Lower lobe of right lung (tissue), 2 donors: ENCODE results near the gene THTPA. TPM values are rescaled to one million over a fixed set of nuclear protein-coding genes. Genes with fewer than 3 reads are reported as not detected.
"Not testable (repeated sequence)": the region's sequence is repeated elsewhere in the genome, so short reads cannot be mapped to it uniquely, and the experiment has no call there.

ENCODE experiments used
- ATAC-seq, 2 donors: fragments of 200-7000 bp; cut with Tn5 transposase; one replicate each; pipeline ENCODE4 v1.9.1; 2020 to 2022; ENCODE audit warnings: mild to moderate bottlenecking in 2 of 2, moderate library complexity in 2 of 2
- DNase-seq: peaks from one replicate; pipeline ENCODE4 v3.0.0-alpha.2; 2020
- H3K27ac ChIP-seq: fragments of 200-600 bp; one replicate; pipeline ENCODE4 v1.8.0; 2022
- H3K27me3 ChIP-seq: fragments of 200-600 bp; one replicate; pipeline ENCODE4 v1.8.0; 2022; ENCODE audit warnings: low read depth
- H3K36me3 ChIP-seq: fragments of 200-600 bp; one replicate; pipeline ENCODE4 v1.8.0; 2022; ENCODE audit warnings: mild to moderate bottlenecking
- H3K4me1 ChIP-seq: fragments of 200-600 bp; one replicate; pipeline ENCODE4 v1.8.0; 2022
- H3K4me3 ChIP-seq: fragments of 200-600 bp; one replicate; pipeline ENCODE4 v1.8.0; 2022; ENCODE audit warnings: mild to moderate bottlenecking
- H3K9me3 ChIP-seq: fragments of 200-600 bp; one replicate; pipeline ENCODE4 v1.8.0; 2022
- CTCF ChIP-seq: fragments of 200-600 bp; IDR thresholded peaks from one replicate; pipeline ENCODE4 v1.8.0; 2022; ENCODE audit warnings: antibody characterized with exemption, mild to moderate bottlenecking
- intact Hi-C: fragments of 100-400 bp; cut with DNase I; formaldehyde crosslinking; loops from one replicate; pipeline ENCODE4 v1.11.0; 2022
- total RNA-seq: library from RNA; stranded (reverse); fragmentation: NEBNext Ultra II Directional; extraction: Animal tissue kit (Norgen Biotek cat#: 25700); gene quantifications from one replicate; pipeline ENCODE4 v1.2.1, GENCODE V29; 2021
- donor health status: DM: no; HTN: yes; CAD: no; lungs with severe emphysema.

THTPA gene
- total RNA-seq, 1 donor from 2014 or later: 19.1 TPM

DNA sequence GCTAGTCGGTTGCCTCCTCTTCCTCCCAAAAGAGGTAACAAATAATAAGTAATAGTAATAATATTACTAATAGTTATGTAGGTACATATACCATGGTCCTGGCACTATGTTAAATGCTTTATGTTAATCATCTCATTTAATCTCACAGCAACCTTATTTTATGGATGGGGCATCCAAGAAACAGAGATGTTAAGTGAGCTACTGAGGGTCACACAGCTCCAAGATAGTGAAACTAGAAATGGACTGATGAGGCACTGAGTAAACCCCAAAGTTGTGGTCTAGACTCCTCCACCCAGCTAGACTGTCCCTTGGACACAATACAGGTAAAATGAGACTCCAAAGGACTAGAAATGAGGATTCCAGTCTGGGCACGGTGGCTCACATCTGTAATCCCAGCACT is 19.6 kb upstream of the THTPA start:
- Histone ChIP-seq H3K4me1 (no peaks in the 10 kb centered on the region), H3K4me3 (no peak overlapping the region), H3K9me3 (no peaks in the 10 kb centered on the region), H3K36me3 (no peaks in the 10 kb centered on the region), H3K27me3 (no peaks in the 10 kb centered on the region), H3K27ac (no peak overlapping the region)
- intact Hi-C loops: no loop called here
- no peak for DNase-seq
- no peak for TF ChIP-seq CTCF
- no peak for ATAC-seq

GRCh38 chr14:23536906-23537305 is 19.2 kb upstream of the THTPA start:
- intact Hi-C loops, H3K36me3 ChIP-seq, ATAC-seq, H3K27ac ChIP-seq, H3K27me3 ChIP-seq, H3K9me3 ChIP-seq, H3K4me1 ChIP-seq, H3K4me3 ChIP-seq, DNase-seq: not testable (repeated sequence)

GRCh38 chr14:23537351-23538049 is 18.6 kb upstream of the THTPA start:
- intact Hi-C loops: no loop called here
- no peaks in the 10 kb centered on the region for H3K36me3 ChIP-seq
- no peak for ATAC-seq
- TF ChIP-seq CTCF: no peak
- H3K4me1 ChIP-seq: no peaks in the 10 kb centered on the region
- no peaks in the 10 kb centered on the region for H3K27me3 ChIP-seq
- no peak overlapping the region for H3K4me3 ChIP-seq
- no peak for DNase-seq
- no peak overlapping the region for H3K27ac ChIP-seq
- H3K9me3 ChIP-seq: no peaks in the 10 kb centered on the region

DNA sequence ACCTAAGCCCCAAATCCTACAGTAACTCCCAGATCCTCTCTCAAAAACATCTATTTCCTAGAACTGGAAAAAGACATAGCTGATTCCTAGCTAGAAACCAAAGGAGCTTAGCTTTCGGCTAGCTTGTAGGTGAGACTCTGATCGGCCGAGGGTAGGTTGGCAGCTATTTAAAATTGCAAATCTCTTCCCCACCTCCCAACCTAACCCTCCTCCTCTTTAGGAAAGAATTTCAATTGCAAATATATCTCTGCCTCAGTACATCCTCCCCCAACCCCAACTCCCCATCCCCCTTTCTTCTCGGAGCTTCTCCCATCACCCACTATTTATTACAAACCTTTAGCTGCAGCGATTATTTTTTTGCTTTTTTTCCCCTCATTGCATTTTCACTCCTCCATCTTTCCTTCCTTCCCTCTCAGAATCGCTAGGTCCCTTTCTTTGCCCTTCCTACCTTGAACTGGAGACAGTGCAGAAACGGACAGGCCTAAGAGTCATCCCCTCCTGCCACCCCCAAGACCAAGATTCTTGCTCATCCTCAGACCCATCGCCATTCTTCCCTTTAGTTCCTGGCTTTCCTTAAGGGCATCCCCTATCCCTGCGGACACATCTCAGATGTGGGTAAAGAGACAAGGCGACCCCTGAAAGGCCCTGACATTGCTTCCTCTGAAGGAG is 17.9 kb upstream of the THTPA start:
- H3K27ac ChIP-seq: no peak overlapping the region
- no peak overlapping the region for H3K4me3 ChIP-seq
- no peak for TF ChIP-seq CTCF
- intact Hi-C loops: no loop called here
- ATAC-seq (no peak), DNase-seq (no peak)
- H3K36me3 ChIP-seq: no peaks in the 10 kb centered on the region
- H3K9me3 ChIP-seq: no peaks in the 10 kb centered on the region
- H3K4me1 ChIP-seq: no peaks in the 10 kb centered on the region
- no peaks in the 10 kb centered on the region for H3K27me3 ChIP-seq

DNA sequence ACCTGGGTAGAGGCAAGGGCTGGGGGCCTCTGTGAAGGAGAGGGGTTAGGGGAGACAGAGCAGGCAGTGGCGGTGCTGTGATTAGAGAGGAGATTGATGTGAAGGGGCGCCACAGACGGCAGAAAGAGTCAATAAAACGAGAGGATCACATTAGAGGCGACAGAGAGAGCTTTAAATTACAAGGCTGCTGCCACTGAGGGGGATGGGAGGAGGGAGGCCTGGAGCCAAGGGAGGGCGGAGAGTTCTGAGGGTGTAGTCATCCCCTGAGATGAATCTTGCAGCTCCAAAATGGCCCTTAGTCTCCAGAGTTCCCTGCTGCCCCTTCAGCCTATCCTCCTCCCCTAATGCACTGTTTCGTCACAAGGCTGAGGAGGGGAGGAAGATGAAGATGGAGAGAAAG is 17.3 kb upstream of the THTPA start:
- intact Hi-C loops: no loop called here
- Histone ChIP-seq H3K4me1 (no peaks in the 10 kb centered on the region), H3K27me3 (no peaks in the 10 kb centered on the region), H3K36me3 (no peaks in the 10 kb centered on the region), H3K9me3 (no peaks in the 10 kb centered on the region), H3K27ac (no peak overlapping the region), H3K4me3 (no peak overlapping the region)
- no peak for DNase-seq
- TF ChIP-seq CTCF: no peak
- peak in 1 of 2 donors; percentile 19 for ATAC-seq
